Stimulated activated CD8-positive, alpha-beta memory T cell treated with anti-CD3 and anti-CD28 coated beads, Interleukin-4, amount 100 ng/mL, for 48 hours (primary cell): Measurements from ENCODE around the gene ARHGAP26.

Source experiments
- DNase-seq: peaks from one replicate; pipeline ENCODE4 v3.0.0-alpha.2; 2020

The ARHGAP26 gene

GRCh38 chr5:143153332-143154119 lies 383.3 kb downstream of the ARHGAP26 start:
- no peak for DNase-seq

GRCh38 chr5:143154510-143155370 lies 384.6 kb downstream of the ARHGAP26 start:
- DNase-seq, result no peak

- no peak for DNase-seq
Measured at GRCh38 chr5:143155455-143155854, 385.3 kb downstream of the ARHGAP26 start.

GRCh38 chr5:143156086-143156485 lies 385.9 kb downstream of the ARHGAP26 start:
- DNase-seq, result no peak

GRCh38 chr5:143156572-143156971 lies 386.4 kb downstream of the ARHGAP26 start:
- no peak for DNase-seq

GRCh38 chr5:143159031-143159430 lies 388.9 kb downstream of the ARHGAP26 start:
- no peak for DNase-seq

- DNase-seq, result no peak
Measured at GRCh38 chr5:143161885-143162540, 391.8 kb downstream of the ARHGAP26 start.

- no peak for DNase-seq
Measured at GRCh38 chr5:143162810-143163209, 392.6 kb downstream of the ARHGAP26 start.

- DNase-seq, result no peak
Measured at GRCh38 chr5:143164557-143164956, 394.4 kb downstream of the ARHGAP26 start.

GRCh38 chr5:143165049-143165880 lies 395.1 kb downstream of the ARHGAP26 start:
- DNase-seq, result no peak

- DNase-seq, result no peak
Measured at GRCh38 chr5:143166090-143166489, 395.9 kb downstream of the ARHGAP26 start.

GRCh38 chr5:143166661-143167420 lies 396.7 kb downstream of the ARHGAP26 start:
- DNase-seq, result no peak

- no peak for DNase-seq
Measured at GRCh38 chr5:143168171-143168741, 398.1 kb downstream of the ARHGAP26 start.

GRCh38 chr5:143168921-143169810 lies 399.0 kb downstream of the ARHGAP26 start:
- no peak for DNase-seq

GRCh38 chr5:143170104-143170503 lies 399.9 kb downstream of the ARHGAP26 start:
- no peak for DNase-seq

GRCh38 chr5:143170977-143171376 lies 400.8 kb downstream of the ARHGAP26 start:
- no peak for DNase-seq

GRCh38 chr5:143172739-143173138 lies 402.6 kb downstream of the ARHGAP26 start:
- DNase-seq, result no peak

- DNase-seq, result no peak
Measured at GRCh38 chr5:143173139-143173889, 403.1 kb downstream of the ARHGAP26 start.

GRCh38 chr5:143174714-143175398 lies 404.7 kb downstream of the ARHGAP26 start:
- no peak for DNase-seq
